HL-60 (cell line): ENCODE data around the gene NFE2L2.

ENCODE experiments used
- DNase-seq, 2 experiments: peaks; one replicate each; pipeline ENCODE4 v3.0.0-alpha.2; 2010 to 2020; ENCODE audit warnings: low read depth in 1 of 2, low spot score in 1 of 2
- H3K27ac ChIP-seq: fragments of 250-450 bp; sonication (Bioruptor Pico); replicated peaks from 2 replicates; pipeline ENCODE4 v1.5.1; 2020; ENCODE audit warnings: mild to moderate bottlenecking, moderate library complexity
- H3K27me3 ChIP-seq: fragments of 250-450 bp; sonication (Bioruptor Pico); 2 replicates; pipeline ENCODE4 v1.5.1; 2021; ENCODE audit warnings: mild to moderate bottlenecking, moderate library complexity; ENCODE audit not compliant: insufficient read depth, poor library complexity, severe bottlenecking
- H3K4me3 ChIP-seq: replicated peaks from 2 replicates; pipeline ENCODE4 v1.5.1; 2011; ENCODE audit warnings: mild to moderate bottlenecking, control low read depth, low read length; ENCODE audit not compliant: insufficient read depth
- CTCF ChIP-seq: IDR thresholded peaks from one replicate; pipeline ENCODE4 v1.5.1; 2011; ENCODE audit warnings: low read length, control low read depth, inconsistent platforms; ENCODE audit not compliant: insufficient read depth
- GABPA ChIP-seq: IDR thresholded peaks from 2 replicates; pipeline ENCODE4 v1.6.1; 2012; ENCODE audit warnings: low read depth
- POLR2AphosphoS5 ChIP-seq: IDR thresholded peaks from 2 replicates; pipeline ENCODE4 v1.6.1; 2012; ENCODE audit warnings: low read depth
- REST ChIP-seq: IDR thresholded peaks from 2 replicates; pipeline ENCODE4 v1.6.1; 2012; ENCODE audit warnings: low read depth; ENCODE audit not compliant: insufficient replicate concordance
- SPI1 ChIP-seq: IDR thresholded peaks from 2 replicates; pipeline ENCODE4 v1.6.1; 2012; ENCODE audit warnings: low read depth, mild to moderate bottlenecking, borderline replicate concordance

Gene NFE2L2

GRCh38 chr2:177242121-177242987 is 22.2 kb downstream of the NFE2L2 start:
- H3K27ac ChIP-seq: peak overlapping the region; percentile 14
- DNase-seq: no peak
- no peak overlapping the region for H3K4me3 ChIP-seq
- no peaks in the 10 kb centered on the region for H3K27me3 ChIP-seq
- TF ChIP-seq REST (no peak), CTCF (no peak), GABPA (no peak), POLR2AphosphoS5 (no peak), SPI1 (no peak)

GRCh38 chr2:177241711-177242120 is 22.8 kb downstream of the NFE2L2 start:
- Histone ChIP-seq H3K4me3 (no peak overlapping the region), H3K27me3 (no peaks in the 10 kb centered on the region), H3K27ac (peak overlapping the region; percentile 10)
- no peak for DNase-seq
- TF ChIP-seq CTCF: no peak
- no peak for TF ChIP-seq REST
- no peak for TF ChIP-seq SPI1
- TF ChIP-seq GABPA: no peak
- no peak for TF ChIP-seq POLR2AphosphoS5

GRCh38 chr2:177239932-177240630 is 24.4 kb downstream of the NFE2L2 start:
- peak; percentile 73 to 85 for DNase-seq
- Histone ChIP-seq H3K27me3 (no peaks in the 10 kb centered on the region), H3K27ac (peak overlapping the region; percentile 17), H3K4me3 (no peak overlapping the region)
- TF ChIP-seq POLR2AphosphoS5 (peak; percentile 48; the same call in 1 of the 2 replicates), SPI1 (peak; percentile 100), CTCF (no peak), GABPA (no peak), REST (no peak)
